NT2/D1 (cell line): ENCODE data around the gene MAGI2.

ENCODE experiments used
- DNase-seq: peaks from one replicate; pipeline ENCODE4 v3.0.0-alpha.2; 2011; ENCODE audit warnings: low read depth, low spot score
- H3K27me3 ChIP-seq: 2 replicates; pipeline ENCODE4 v1.6.0; 2011; ENCODE audit warnings: mild to moderate bottlenecking; ENCODE audit not compliant: insufficient read length, insufficient read depth
- H3K36me3 ChIP-seq: 2 replicates; pipeline ENCODE4 v1.6.1; 2011; ENCODE audit warnings: mild to moderate bottlenecking, low read length, mixed read lengths; ENCODE audit not compliant: insufficient read depth, insufficient read length
- H3K4me1 ChIP-seq: 2 replicates; pipeline ENCODE4 v1.5.1; 2011; ENCODE audit not compliant: insufficient read depth, insufficient read length
- H3K4me3 ChIP-seq: 2 replicates; pipeline ENCODE4 v1.5.1; 2011; ENCODE audit warnings: low read depth; ENCODE audit not compliant: insufficient read length
- H3K9ac ChIP-seq: 2 replicates; pipeline ENCODE4 v1.6.0; 2011; ENCODE audit warnings: low read depth; ENCODE audit not compliant: insufficient read length
- H3K9me3 ChIP-seq: 2 replicates; pipeline ENCODE4 v1.5.1; 2011; ENCODE audit warnings: mild to moderate bottlenecking, low read length; ENCODE audit not compliant: insufficient read depth
- SUZ12 ChIP-seq: IDR thresholded peaks from 2 replicates; pipeline ENCODE4 v1.6.1; 2011; ENCODE audit not compliant: insufficient read length, insufficient read depth; ENCODE audit errors: extremely low read depth
- YY1 ChIP-seq: IDR thresholded peaks from 2 replicates; pipeline ENCODE4 v1.6.1; 2011; ENCODE audit not compliant: insufficient read length, insufficient read depth
- ZNF274 ChIP-seq: IDR thresholded peaks from 2 replicates; pipeline ENCODE4 v1.6.1; 2011; ENCODE audit warnings: mild to moderate bottlenecking, low read depth, low read length

MAGI2 gene

DNA sequence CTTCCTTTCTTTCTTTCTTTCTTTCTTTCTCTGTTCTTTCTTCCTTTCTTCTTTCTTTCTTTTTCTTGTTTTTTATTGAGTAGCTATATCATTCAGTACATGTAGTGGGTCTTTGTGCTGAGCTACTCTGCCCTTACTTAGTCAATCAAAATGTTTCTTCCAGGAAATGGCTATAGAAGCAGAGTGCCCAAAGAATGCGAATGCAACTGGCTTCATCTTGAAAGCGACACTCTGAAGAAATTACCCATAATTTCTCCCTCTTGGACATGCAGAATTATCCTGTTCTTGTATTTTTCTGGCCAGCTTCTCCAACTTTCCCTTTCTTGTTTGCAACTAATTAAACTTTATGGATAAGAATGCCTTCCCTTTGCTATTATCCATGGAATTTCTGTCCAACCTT is 441.5 kb downstream of the MAGI2 start:
- H3K36me3 ChIP-seq: no peaks in the 10 kb centered on the region
- H3K4me1 ChIP-seq: no peaks in the 10 kb centered on the region
- H3K4me3 ChIP-seq: no peak overlapping the region
- no peaks in the 10 kb centered on the region for H3K27me3 ChIP-seq
- H3K9me3 ChIP-seq: no peaks in the 10 kb centered on the region
- TF ChIP-seq SUZ12 (no peak), YY1 (no peak), ZNF274 (no peak)
- no peak overlapping the region for H3K9ac ChIP-seq
- no peak for DNase-seq

DNA sequence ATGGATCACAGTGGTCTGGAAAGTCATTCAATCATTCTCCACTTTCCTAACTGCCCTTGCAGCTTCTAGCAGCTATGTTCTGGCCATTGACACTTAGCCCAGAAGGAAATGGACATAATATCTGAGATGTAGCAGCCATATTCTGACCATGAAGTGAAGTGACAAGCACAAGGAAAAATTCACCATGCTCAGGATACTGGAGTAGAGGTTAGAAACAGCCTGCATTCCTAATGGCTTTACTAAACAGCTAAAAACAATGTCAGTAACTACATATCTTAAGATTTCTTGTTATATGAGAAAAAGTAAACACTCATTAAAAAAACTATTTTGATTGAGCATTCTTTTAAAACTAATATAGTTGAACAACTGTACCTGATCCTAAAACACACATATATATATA is 443.8 kb downstream of the MAGI2 start:
- Histone ChIP-seq H3K36me3 (no peaks in the 10 kb centered on the region), H3K4me3 (no peak overlapping the region), H3K4me1 (no peaks in the 10 kb centered on the region), H3K9ac (no peak overlapping the region), H3K9me3 (no peaks in the 10 kb centered on the region), H3K27me3 (no peaks in the 10 kb centered on the region)
- DNase-seq: no peak
- no peak for TF ChIP-seq ZNF274
- no peak for TF ChIP-seq SUZ12
- no peak for TF ChIP-seq YY1

DNA sequence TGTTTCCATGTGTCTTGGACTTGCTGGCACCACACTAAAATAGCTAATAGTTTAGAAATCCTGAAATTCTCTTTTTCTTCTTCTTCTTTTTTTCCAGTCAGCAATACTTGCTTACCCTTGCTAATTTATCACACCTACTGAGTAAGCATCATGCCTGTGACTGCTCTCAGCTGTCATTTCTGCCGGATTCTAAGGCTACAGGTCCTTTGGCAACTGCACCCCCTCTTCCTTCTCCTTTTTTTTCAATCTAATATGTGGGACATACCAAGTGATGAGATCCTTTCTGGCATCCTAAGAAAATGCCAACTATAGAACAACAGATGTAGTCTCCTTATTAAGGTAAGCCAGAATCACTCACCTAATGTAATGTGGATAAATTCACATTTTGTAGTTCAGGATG is 444.7 kb downstream of the MAGI2 start:
- H3K4me1 ChIP-seq: no peaks in the 10 kb centered on the region
- no peak for TF ChIP-seq ZNF274
- H3K27me3 ChIP-seq: no peaks in the 10 kb centered on the region
- no peaks in the 10 kb centered on the region for H3K36me3 ChIP-seq
- H3K9me3 ChIP-seq: no peaks in the 10 kb centered on the region
- no peak overlapping the region for H3K9ac ChIP-seq
- no peak overlapping the region for H3K4me3 ChIP-seq
- DNase-seq: no peak

DNA sequence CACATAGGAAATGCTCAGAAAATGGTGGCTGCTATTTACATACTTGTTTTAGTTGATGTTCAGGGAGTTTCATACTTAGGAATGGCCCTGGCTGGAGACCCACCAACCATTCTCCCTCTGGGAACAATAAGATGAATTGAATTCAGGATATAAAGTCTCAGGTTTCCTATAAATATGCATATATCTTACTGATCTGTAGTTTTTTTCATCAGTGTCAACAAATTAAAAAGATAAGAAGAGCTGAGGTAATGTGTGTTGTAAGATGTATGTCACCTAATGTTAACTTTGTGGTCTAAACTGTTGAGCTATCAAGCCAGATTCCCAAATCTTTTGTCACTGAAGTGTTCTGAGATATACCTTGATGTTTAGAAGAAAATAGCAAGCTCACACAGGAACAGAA is 457.5 kb downstream of the MAGI2 start:
- H3K27me3 ChIP-seq: no peaks in the 10 kb centered on the region
- no peaks in the 10 kb centered on the region for H3K9me3 ChIP-seq
- no peaks in the 10 kb centered on the region for H3K4me1 ChIP-seq
- H3K4me3 ChIP-seq: no peak overlapping the region
- DNase-seq: no peak
- TF ChIP-seq ZNF274 (no peak), SUZ12 (no peak), YY1 (no peak)
- no peaks in the 10 kb centered on the region for H3K36me3 ChIP-seq
- H3K9ac ChIP-seq: no peak overlapping the region

DNA sequence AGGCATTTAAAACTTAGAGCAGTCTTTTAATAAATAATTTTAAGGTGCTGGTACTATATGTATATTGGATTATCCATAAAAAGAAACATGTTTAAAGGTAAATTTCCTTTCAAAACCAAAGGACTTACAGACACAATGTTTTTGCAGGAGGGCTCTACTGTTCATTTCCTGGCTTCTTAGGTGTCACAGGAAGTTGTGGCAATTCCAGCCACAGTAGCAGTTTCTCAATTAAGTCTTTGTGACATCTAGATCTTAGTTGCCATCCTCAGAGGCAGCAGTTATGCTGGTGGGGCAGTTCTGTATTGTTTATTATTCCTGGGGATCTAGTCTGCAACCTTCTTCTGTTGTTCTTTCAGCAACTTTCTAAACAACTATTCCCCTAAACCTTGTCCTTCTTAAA is 460.1 kb downstream of the MAGI2 start:
- H3K27me3 ChIP-seq: no peaks in the 10 kb centered on the region

DNA sequence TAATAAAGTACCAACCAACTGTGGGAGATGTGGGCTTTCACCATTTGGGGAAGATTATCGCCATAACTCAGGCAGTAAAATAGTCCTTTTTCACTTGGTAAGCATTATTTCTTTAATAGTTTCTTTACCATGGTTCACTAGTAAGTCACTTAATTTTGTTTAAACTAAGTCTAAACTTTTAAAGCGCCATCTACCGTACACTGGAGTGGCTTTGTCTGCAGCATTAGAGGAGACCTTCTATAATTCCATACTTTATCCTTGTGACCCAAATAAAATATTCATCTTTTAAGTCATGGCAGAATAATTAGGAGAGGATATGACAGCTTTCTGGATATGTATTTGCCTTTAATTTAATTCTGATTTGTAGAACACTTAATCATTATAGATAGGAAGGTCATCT is 468.0 kb downstream of the MAGI2 start:
- Histone ChIP-seq H3K4me3 (no peak overlapping the region), H3K9ac (no peak overlapping the region), H3K4me1 (no peaks in the 10 kb centered on the region), H3K36me3 (no peaks in the 10 kb centered on the region), H3K27me3 (no peaks in the 10 kb centered on the region), H3K9me3 (no peaks in the 10 kb centered on the region)
- DNase-seq: no peak
- TF ChIP-seq SUZ12 (no peak), ZNF274 (no peak), YY1 (no peak)

More for the DNA sequence above, 460.1 kb downstream of the MAGI2 start:
- no peak for DNase-seq
- no peak overlapping the region for H3K4me3 ChIP-seq
- no peaks in the 10 kb centered on the region for H3K4me1 ChIP-seq
- no peaks in the 10 kb centered on the region for H3K9me3 ChIP-seq
- H3K36me3 ChIP-seq: no peaks in the 10 kb centered on the region
- no peak overlapping the region for H3K9ac ChIP-seq
- no peak for TF ChIP-seq ZNF274

DNA sequence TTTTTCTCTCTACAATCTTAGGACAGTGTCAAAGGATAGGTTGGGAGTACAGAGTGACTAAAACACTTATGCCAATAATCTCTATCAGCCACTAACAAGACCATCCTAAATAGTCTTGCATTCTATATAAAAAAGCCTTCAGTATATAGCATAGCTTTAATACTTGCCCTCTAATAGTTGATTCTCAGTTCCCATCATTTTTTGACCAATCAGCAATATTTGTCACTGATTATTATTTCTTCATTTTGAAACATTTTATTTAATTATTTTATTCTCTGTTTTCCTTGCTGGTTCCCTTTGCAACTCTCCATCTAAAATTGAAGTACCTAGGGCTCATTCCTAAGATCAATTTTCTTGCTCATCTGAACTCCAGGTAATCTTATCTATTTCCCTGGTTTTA is 470.0 kb downstream of the MAGI2 start:
- DNase-seq: no peak
- no peak for TF ChIP-seq YY1
- no peak for TF ChIP-seq ZNF274
- no peak for TF ChIP-seq SUZ12
- Histone ChIP-seq H3K4me1 (no peaks in the 10 kb centered on the region), H3K36me3 (no peaks in the 10 kb centered on the region), H3K9me3 (no peaks in the 10 kb centered on the region), H3K27me3 (no peaks in the 10 kb centered on the region), H3K4me3 (no peak overlapping the region), H3K9ac (no peak overlapping the region)

DNA sequence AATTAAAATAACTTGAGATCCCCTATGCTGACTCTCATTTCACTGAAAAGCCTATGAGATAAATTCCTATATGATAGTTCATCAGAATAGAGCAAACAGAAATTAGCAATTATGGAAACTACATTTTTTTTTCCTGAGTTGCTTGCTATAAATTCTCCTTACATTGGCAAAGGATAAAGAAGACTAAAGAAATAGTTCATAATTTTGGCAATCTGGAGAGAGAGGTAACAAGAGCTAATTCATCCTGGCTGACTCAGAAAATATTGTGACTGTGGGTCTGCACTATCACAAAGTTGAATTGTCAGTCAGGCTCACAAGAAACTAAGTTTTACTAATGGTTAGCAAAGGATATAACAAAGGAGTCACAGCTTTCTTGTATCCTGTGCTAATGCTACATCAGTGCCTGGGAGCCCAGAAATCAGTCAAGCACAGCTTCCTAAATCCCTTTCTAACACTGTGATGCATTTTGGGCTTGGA is 483.0 kb downstream of the MAGI2 start:
- Histone ChIP-seq H3K4me1 (no peaks in the 10 kb centered on the region), H3K9ac (no peak overlapping the region), H3K36me3 (no peaks in the 10 kb centered on the region), H3K27me3 (no peaks in the 10 kb centered on the region), H3K4me3 (no peak overlapping the region), H3K9me3 (no peaks in the 10 kb centered on the region)
- DNase-seq: no peak
- TF ChIP-seq YY1 (no peak), ZNF274 (no peak), SUZ12 (no peak)
